ENCODE measurements around the gene VPS37D. TPM values are rescaled to one million over a fixed set of nuclear protein-coding genes. Genes with fewer than 3 reads are reported as not detected.

VPS37D gene
- total RNA-seq, 4 donors from 2014 or later: 2.5 to 7.1 (median 4.0) TPM

GRCh38 chr7:73622909-73623797 lies 44.5 kb upstream of the VPS37D start:
- intact Hi-C loops (cut with DNase I): no loop called here
- Histone ChIP-seq H3K27me3 (peaks cover 0 to 72% (median 32%) of the 10 kb centered on the region in 4 donors), H3K27ac (replicated peaks in 1 of 4) (peak overlapping the region in 3 of 4 donors; percentile 16 to 53 (median 41)), H3K36me3 (no peaks in the 10 kb centered on the region), H3K9me3 (no peaks in the 10 kb centered on the region), H3K4me1 (peaks cover 9 to 27% (median 22%) of the 10 kb centered on the region in 4 donors), H3K4me3 (peak overlapping the region; percentile 52 to 57 (median 54))
- 15% methylated on average over 22 of the region's 58 CpGs for WGBS
- TF ChIP-seq CTCF (IDR thresholded peaks at IDR 0.05) (no peak), POLR2AphosphoS5 (IDR thresholded peaks at IDR 0.05) (peak in 1 of 2 donors; percentile 59), POLR2A (IDR thresholded peaks at IDR 0.05; ENCODE audit: low read depth) (peak; percentile 33), EP300 (IDR thresholded peaks at IDR 0.05) (no peak)
- DNase-seq (ENCODE audit: extremely low spot score): no peak

DNA sequence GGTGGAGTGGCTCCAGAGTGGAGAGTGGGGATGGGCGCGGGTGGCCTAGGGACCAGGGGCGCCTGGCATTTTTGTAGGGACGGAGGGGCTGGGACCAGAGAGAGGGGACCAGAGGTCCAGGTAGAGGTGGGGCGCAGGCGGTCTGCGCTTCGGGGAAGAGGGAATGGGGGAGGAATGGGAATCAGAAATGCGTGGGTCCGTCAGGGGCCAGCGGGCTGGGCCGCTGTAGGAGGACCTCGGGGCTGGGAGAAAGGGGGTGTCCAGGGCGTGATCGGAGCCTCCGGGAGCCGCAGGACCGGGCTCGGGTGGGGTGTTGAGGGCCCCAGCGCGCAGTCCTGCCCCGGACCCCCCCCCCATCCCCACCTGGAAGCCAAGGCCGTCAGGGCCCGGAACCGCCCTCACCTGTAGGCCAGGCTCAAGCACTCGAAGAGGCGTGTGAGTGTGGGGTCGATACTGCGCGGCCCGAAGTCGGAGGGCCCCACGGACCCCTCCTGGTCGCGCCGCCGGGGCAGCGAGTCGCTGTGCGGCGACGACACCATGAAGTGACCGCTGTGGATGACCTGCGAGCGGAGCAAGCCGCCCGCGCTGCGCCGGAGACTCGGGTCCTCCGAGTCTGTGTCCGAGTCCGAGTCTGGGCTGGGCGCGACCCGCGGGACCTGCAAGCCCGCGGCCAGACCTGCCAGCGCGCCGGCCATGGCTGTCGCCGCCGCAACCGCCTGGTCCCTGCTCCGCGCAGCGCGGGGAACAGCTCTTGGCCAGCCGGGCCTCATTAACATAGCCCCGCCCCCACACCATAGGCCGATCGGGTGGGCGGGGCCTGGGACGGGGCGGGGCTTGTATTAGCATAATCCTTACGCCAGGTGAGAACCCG lies 43.6 kb upstream of the VPS37D start, which contains the start of gene MLXIPL:
Gene MLXIPL, minus strand, starts transcription at position 725 of the 871 bp plus-strand sequence. Its CDS starts 30 bp downstream, at position 695.
- Histone ChIP-seq H3K36me3 (no peaks in the 10 kb centered on the region), H3K27me3 (peaks cover 0 to 81% (median 32%) of the 10 kb centered on the region in 4 donors), H3K9me3 (no peaks in the 10 kb centered on the region), H3K27ac (replicated peaks in 1 of 4) (peak within 1 kb of the TSS in 3 of 4 donors; percentile 16 to 53 (median 41)), H3K4me3 (peak within 1 kb of the TSS; percentile 52 to 57 (median 54)), H3K4me1 (peaks cover 9 to 27% (median 22%) of the 10 kb centered on the region in 4 donors)
- intact Hi-C loops (cut with DNase I): no loop called here
- no peak for DNase-seq (ENCODE audit: extremely low spot score)
- TF ChIP-seq POLR2A (IDR thresholded peaks at IDR 0.05; ENCODE audit: low read depth): peak; percentile 48
- no peak for TF ChIP-seq CTCF (IDR thresholded peaks at IDR 0.05)
- peak; percentile 47 to 57 for TF ChIP-seq POLR2AphosphoS5 (IDR thresholded peaks at IDR 0.05)
- TF ChIP-seq EP300 (IDR thresholded peaks at IDR 0.05): no peak
- 13% methylated on average over 37 of the region's 80 CpGs for WGBS

DNA sequence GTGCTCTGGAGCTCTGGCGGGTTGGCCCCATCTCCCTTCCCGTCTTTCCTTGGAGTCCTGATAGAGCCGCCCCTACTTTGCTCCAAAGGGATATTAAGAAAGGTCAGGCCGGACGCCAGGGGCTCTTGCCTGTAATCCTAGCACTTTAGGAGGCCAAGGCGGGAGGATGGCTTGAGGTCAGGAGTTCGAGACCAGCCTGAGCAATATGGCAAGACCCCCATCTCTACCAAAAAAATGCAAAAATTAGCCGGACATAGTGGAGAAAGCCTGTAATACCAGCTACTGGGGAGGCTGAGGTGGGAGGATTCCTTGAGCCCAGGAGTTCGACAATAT lies 43.0 kb upstream of the VPS37D start:
- WGBS: 50% methylated on average over 9 of the region's 9 CpGs
- DNase-seq (ENCODE audit: extremely low spot score): no peak
- Histone ChIP-seq H3K4me3 (peak overlapping the region; percentile 52 to 57 (median 54)), H3K4me1 (peaks cover 9 to 27% (median 22%) of the 10 kb centered on the region in 4 donors), H3K27me3 (peaks cover 0 to 87% (median 32%) of the 10 kb centered on the region in 4 donors), H3K36me3 (no peaks in the 10 kb centered on the region), H3K27ac (replicated peaks in 1 of 4) (no peak overlapping the region), H3K9me3 (no peaks in the 10 kb centered on the region)
- intact Hi-C loops (cut with DNase I): no loop called here
- TF ChIP-seq POLR2AphosphoS5 (IDR thresholded peaks at IDR 0.05) (no peak), EP300 (IDR thresholded peaks at IDR 0.05) (no peak), CTCF (IDR thresholded peaks at IDR 0.05) (no peak), POLR2A (IDR thresholded peaks at IDR 0.05; ENCODE audit: low read depth) (no peak)

DNA sequence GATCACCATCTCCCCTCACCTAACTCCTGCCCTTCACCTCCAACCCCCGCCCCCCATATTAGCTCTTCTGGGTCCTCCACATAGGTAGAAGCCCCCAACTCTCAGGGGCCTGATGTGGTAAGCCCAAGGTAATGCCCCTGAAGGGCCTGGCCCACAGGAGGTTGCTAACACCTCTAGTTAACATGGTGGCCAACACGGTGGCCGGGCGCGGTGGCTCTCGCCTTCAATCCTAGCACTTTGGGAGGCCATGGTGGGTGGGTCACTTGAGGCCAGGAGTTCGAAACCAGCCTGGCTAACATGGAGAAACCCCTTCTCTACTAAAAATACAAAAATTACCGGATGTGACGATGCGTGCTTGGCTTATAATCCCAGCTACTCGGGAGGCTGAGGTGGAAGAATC lies 42.4 kb upstream of the VPS37D start:
- peaks cover 0 to 91% (median 32%) of the 10 kb centered on the region in 4 donors for H3K27me3 ChIP-seq
- peaks cover 9 to 27% (median 22%) of the 10 kb centered on the region in 4 donors for H3K4me1 ChIP-seq
- no peaks in the 10 kb centered on the region for H3K9me3 ChIP-seq
- intact Hi-C loops (cut with DNase I): no loop called here
- H3K4me3 ChIP-seq: no peak overlapping the region
- TF ChIP-seq POLR2A (IDR thresholded peaks at IDR 0.05; ENCODE audit: low read depth) (no peak), POLR2AphosphoS5 (IDR thresholded peaks at IDR 0.05) (no peak), EP300 (IDR thresholded peaks at IDR 0.05) (no peak), CTCF (IDR thresholded peaks at IDR 0.05) (no peak)
- H3K27ac ChIP-seq (replicated peaks in 1 of 4): no peak overlapping the region
- 96% methylated on average over 11 of the region's 11 CpGs for WGBS
- H3K36me3 ChIP-seq: no peaks in the 10 kb centered on the region
- DNase-seq (ENCODE audit: extremely low spot score): no peak
